Suprapubic skin (tissue), 3 donors: ENCODE data around the gene SEC24B.

ENCODE experiments used
- CTCF ChIP-seq, 2 donors: fragments of 200-600 bp in 1 of 2; fragments of 450-650 bp in 1 of 2; sonication (generic) in 1 of 2; IDR thresholded peaks; one replicate each; pipeline ENCODE4 v1.5.1; 2016 to 2019; ENCODE audit warnings: antibody characterized with exemption in 2 of 2, mild to moderate bottlenecking in 1 of 2, moderate library complexity in 1 of 2
- EP300 ChIP-seq: sonication (generic); formaldehyde crosslinking; IDR thresholded peaks from one replicate; pipeline ENCODE4 v1.6.1; 2017; ENCODE audit warnings: antibody characterized with exemption
- POLR2A ChIP-seq, 2 donors: fragments of 450-650 bp; IDR thresholded peaks; one replicate each; pipeline ENCODE4 v1.6.1; 2017; ENCODE audit warnings: antibody characterized with exemption in 2 of 2, mild to moderate bottlenecking in 2 of 2, moderate library complexity in 2 of 2

GRCh38 chr4:109440948-109441347, 7.3 kb downstream of the SEC24B start:
- TF ChIP-seq CTCF (IDR thresholded peaks at IDR 0.05) = no peak
- TF ChIP-seq POLR2A (IDR thresholded peaks at IDR 0.05) = no peak
- TF ChIP-seq EP300 = no peak
